Fibroblast of the conjunctiva (primary cell): ENCODE results near the gene DHCR24.
"Not testable (repeated sequence)": the region's sequence is repeated elsewhere in the genome, so short reads cannot be mapped to it uniquely, and the experiment has no call there.

Experiments used
- DNase-seq: peaks from one replicate; pipeline ENCODE4 v3.0.0-alpha.2; 2010; ENCODE audit warnings: low read depth

Gene DHCR24

GRCh38 chr1:54888080-54888733 lies 1.2 kb upstream of the DHCR24 start:
- no peak for DNase-seq

DNA sequence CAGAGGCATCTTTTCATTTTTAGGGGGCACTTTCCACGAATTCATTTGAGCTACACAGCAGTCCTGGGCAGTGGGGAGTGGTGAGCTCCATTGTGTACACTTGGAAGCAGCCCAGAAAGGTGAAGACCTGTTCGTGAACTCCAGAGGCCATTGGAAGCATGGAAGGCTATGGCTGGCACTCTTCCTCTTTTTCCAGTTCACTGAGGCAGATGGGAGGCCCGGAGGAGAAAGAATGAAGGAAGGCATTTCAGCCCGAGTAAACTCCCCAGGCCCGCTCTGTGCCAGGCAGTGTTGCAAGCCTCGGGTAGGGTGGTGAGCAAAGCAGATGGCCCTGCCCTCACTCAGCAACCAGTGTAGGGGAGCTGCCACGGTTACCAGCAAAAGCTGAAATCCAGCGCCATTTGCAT lies 673 bp upstream of the DHCR24 start:
- no peak for DNase-seq

DNA sequence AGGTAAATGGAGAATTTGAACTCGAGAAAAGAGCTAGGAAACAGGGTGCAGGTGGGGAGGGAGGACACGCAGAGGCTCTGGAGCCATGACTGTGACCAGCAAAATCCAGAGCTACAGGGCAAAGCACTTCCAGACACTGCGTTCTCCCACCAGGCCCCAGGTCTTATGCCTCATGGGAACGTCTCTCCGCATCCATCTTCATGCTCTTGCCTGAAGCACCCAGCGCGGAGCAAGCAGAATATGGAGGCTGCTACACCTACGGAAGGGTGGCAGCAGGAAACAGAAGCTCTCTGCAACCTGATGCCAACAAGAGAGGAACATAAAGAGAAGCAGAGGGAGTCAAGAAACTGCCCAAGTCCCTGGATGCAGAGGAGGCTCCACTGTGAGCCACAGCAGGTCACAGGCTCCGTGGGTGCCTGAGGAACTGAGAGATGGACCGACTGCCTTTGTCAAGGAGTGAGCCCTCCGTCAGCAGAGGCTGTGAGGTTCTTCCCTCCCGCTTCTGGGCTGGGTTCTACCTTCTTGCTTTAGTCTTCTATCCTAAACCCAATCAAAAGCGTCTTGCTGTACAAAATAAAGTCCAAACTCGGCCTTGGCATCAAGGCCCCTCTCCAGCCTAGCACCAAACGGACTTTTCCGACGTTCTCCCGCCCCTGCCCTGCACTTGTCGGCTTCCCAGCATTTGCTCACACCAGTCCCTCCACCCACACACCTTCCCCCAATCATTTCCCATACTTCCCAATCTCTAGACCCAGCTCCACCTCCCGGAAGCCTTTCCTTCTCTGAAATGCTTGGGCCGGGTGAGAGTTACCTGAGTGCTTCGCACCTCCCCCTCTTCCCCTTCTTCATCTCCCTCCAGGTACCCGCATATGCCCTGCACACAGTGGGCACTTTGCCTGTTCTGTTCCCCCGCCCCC lies 930 bp downstream of the DHCR24 start:
- no peak for DNase-seq

DNA sequence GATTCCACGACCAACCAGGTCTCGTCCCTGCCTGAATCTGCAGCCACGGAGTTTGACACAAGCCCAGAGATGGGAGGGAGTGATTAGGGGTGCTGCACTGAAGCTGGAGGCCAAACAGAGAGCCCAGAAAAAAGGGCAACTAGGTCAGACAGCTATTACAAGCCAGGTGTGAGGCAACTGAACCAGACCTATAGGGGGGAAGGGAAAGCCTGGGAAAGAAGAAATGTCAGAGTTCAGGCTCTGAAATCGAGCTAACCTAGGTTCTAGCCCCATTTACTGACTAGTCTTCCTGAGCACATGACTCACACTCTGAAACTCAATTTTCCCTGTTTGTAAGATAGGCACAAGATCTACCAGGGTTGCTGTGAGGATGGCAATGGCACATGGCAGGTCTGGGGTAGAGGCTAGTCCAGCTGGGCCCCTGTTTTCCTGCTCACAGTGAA lies 1.7 kb downstream of the DHCR24 start:
- no peak for DNase-seq

DNA sequence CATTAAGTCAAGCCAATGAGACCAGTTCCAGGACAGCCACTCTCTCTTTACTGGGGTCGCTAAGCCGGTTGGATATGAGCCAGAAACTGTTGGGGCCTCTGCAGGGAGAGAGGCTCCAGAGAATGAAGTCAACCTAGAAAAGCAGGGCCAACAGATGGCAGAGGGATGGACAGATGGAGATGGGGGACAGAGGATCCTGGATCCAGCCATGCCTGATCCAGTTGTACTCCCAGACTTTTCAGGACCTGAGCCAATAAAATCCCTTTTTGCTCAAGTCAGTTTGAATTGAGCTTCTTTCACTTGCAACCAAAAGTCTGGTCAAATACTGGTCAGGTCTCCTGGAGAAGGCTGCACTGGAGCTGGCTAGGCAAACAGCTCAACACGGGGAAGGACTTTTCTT lies 2.2 kb downstream of the DHCR24 start:
- no peak for DNase-seq

GRCh38 chr1:54884135-54884586 lies 2.8 kb downstream of the DHCR24 start:
- peak; percentile 37 for DNase-seq

DNA sequence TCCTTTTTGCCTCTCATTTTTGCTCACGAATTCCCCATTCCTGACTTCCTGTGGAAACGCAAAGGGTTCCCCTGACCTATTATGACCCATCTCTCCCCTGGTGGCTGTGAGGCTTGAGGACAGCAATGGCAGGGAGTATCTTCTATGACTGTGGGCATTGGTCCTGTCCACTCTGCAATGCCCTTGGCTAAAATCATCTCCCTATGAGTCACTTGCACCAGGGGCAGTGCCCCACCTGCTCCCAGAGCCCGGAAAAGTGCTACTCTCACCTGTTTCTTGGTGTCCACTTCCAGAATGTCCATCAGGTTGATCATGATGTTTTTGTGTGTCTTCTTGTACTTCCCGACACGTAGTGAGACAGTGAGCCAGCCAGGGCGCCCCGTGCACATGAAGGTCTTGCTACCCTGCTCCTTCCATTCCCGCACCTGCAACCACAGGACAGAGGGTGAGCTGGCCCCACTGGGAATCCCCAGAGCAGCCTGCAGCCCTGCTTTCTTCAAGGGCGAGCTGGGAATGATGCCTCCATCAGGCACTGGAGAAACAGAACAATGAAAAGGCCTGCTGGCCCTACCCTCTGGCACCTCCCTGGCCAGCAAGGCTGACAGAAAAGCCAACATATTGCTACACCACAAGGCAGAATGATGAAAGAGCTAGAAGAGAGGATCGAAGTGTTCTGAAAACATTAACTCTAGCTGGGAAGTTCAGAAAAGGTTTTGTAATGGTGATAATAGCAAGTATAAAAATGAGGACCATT lies 3.5 kb downstream of the DHCR24 start:
- DNase-seq = peak; percentile 58

- DNase-seq = no peak
These were observed 4.5 kb downstream of the DHCR24 start for GRCh38 chr1:54882519-54882918.

GRCh38 chr1:54881604-54882003 lies 5.4 kb downstream of the DHCR24 start:
- not testable (repeated sequence) for DNase-seq

DNA sequence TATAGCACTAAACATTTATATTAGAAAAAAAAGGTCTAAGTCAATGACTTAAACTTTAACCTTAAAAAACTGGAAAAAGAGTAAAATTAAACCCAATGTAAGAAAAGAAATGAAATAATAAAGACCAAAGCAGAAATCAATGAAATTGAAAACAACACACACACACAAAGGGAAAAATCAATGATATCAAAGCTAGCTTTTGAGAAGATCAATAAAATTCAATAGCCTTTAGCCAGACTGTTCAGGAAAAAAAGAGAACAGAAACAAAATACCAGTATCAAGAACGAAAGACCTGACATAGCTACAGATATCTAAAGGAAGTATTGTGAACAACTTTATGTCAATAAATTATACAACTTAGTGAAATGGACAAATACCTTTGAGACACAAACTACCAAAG lies 7.1 kb downstream of the DHCR24 start:
- DNase-seq = no peak

DNA sequence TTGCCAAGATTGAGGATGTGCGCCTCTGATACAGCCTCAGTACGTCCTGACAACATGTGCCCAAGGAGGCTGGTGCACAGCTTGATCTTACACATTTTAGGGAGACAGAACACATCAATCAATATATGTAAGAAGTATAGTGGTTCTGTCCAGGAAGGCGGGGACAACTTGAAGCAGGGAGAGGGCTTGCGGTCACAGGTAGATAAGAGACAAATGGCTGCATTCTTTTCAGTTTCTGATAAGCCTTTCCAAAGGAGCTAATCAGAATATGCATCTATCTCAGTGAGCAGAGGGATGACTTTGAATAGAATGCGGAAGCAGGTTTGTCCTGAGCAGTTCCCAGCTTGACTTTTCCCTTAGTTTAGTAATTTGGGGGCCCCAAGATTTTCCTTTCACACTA lies 10.2 kb downstream of the DHCR24 start:
- no peak for DNase-seq

DNA sequence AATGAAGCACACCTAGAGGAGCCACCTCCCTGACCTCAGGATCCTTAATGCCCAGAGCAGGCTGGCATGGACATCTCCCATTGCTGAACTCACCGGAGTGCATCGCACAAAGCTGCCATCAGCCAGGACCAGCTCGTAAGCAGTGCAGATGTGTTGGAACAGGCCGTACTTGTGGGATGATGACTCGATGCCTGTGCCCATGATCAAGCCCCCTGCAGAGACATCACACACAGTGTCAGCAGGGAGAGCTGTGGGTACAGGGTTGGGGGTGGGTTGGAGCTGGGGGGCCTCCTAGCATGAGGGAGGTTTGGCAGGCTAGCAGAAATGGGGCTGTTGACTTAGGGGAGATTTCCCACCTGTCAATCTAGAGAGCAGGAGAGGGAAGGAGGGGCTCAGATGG lies 12.0 kb downstream of the DHCR24 start:
- no peak for DNase-seq

- no peak for DNase-seq
These were observed 12.7 kb downstream of the DHCR24 start for GRCh38 chr1:54874079-54874830.

GRCh38 chr1:54872036-54872331 lies 15.0 kb downstream of the DHCR24 start:
- DNase-seq = no peak

GRCh38 chr1:54871275-54872035 lies 15.5 kb downstream of the DHCR24 start:
- no peak for DNase-seq

DNA sequence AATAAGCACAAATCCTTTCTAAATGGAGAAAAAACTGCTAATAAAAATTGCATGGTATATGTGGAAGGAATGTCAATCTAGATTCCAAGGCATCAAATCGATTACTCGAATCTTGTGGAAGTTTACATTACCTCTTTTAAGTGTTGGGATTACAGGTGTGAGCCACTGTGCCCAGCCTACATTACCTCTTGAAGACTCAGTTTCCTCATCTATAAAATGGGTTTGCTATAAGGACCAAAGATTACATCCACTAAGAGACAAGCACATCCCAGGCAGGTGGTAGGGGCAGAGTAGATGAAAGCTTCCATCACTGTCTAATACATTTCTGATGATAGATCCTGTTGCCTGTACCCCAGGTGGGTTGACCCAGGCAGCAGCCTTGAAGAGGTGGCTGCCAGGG lies 16.1 kb downstream of the DHCR24 start:
- no peak for DNase-seq

- no peak for DNase-seq
These were observed 17.7 kb downstream of the DHCR24 start for GRCh38 chr1:54869173-54869851.

GRCh38 chr1:54867717-54868057 lies 19.3 kb downstream of the DHCR24 start:
- no peak for DNase-seq

DNA sequence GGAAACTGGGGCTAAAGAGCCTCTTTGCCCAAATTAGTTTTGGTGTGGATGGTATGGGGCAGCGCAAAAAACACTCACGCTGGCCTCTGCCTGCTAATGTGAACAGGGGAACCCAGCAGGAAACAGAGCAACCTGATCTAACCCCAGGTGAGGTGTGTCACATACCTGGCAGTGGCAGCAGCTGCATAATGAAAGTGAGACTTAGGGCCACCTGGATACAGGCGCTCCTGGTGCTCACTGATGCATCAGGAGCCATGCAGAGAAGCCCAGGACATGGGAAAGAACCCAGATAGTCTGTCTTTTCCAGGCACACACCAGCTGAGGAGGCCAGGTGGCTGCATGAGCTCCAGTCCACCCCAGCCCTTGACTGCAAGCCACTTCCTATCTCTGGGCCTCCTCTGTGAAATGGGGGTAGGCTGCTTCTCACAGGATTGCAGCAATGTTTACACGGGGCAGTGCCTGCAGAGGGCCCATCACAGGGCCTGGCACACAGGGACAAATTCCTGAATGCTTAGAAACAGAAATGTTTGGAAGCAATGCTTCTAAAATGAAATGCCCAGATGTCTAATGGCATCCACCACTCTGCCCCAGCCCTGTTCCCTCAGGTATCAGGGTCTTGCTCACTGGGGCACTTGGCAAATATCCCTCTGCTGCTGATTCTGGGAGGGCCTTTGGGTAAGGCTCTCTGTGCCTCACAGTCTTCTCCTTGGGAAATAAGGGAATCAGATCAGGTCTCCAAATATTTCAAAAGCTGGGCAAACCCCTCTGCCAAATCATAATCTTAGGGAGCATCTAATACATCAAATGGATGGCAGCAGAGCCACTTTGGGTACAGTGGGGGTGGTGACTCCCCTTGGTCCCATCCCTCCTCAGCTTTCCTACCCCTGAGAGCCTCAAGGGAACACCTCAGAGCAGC lies 19.9 kb downstream of the DHCR24 start:
- DNase-seq = no peak
